RWPE1 (cell line): ENCODE measurements around the gene CD248.
A peak's percentile ranks its signal among the peaks of the same experiment; 100 is the strongest.

Experiments used
- CTCF ChIA-PET: fragments of 350-600 bp; sonication (Branson Sonifier 250); formaldehyde crosslinking; extraction: SDS; loops from one replicate; lab custom pipeline; 2021; lab: Yijun Ruan, JAX
- POLR2A ChIA-PET: fragments of 400-600 bp; formaldehyde crosslinking; extraction: SDS; loops from one replicate; lab custom pipeline; 2020; ENCODE audit warnings: antibody characterized with exemption; ENCODE audit not compliant: low non-redundant PET; lab: Yijun Ruan, JAX
- DNase-seq: peaks from one replicate; pipeline ENCODE4 v3.0.0; 2012; ENCODE audit warnings: low spot score
- H3K27ac ChIP-seq: fragments of 450-650 bp; 2 replicates; pipeline ENCODE4 v1.5.1; 2017
- CTCF ChIP-seq: fragments of 450-650 bp; conservative IDR thresholded peaks from 2 replicates; pipeline ENCODE4 v1.5.1; 2017; ENCODE audit warnings: low read depth, mild to moderate bottlenecking

CD248 gene

DNA sequence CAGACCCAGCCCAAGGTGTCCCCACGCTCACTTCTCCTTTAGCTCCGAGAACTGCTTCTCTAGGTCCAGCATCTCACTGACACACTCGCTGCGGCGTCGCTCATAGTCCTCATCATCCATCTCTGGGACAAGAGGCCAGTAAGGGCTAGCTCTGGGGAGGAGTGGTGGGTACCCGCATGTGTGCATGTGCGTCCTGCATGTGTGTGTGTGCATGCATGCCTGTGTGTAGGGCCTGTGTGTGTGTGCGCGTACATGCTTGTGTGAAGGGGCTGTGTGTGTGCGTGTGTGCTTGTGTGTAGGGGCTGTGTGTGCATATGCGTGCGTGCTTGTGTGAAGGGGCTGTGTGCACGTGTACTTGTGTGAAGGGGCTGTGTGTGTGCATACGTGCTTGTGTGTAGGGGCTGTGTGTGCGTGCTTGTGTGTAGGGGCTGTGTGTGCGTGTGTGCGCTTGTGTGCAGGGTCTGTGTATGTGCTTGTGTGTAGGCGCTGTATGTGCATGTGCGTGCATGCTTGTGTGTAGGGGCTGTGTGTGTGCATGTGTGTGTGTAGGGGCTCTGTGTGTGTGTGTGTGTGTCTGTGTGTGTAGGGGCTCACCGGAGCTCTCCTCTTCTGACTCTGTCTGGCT is 24.8 kb upstream of the CD248 start:
- POLR2A ChIA-PET = no interaction called here
- peak overlapping the region; percentile 100 for H3K27ac ChIP-seq
- DNase-seq = no peak
- CTCF ChIA-PET = no interaction called here
- no peak for TF ChIP-seq CTCF

DNA sequence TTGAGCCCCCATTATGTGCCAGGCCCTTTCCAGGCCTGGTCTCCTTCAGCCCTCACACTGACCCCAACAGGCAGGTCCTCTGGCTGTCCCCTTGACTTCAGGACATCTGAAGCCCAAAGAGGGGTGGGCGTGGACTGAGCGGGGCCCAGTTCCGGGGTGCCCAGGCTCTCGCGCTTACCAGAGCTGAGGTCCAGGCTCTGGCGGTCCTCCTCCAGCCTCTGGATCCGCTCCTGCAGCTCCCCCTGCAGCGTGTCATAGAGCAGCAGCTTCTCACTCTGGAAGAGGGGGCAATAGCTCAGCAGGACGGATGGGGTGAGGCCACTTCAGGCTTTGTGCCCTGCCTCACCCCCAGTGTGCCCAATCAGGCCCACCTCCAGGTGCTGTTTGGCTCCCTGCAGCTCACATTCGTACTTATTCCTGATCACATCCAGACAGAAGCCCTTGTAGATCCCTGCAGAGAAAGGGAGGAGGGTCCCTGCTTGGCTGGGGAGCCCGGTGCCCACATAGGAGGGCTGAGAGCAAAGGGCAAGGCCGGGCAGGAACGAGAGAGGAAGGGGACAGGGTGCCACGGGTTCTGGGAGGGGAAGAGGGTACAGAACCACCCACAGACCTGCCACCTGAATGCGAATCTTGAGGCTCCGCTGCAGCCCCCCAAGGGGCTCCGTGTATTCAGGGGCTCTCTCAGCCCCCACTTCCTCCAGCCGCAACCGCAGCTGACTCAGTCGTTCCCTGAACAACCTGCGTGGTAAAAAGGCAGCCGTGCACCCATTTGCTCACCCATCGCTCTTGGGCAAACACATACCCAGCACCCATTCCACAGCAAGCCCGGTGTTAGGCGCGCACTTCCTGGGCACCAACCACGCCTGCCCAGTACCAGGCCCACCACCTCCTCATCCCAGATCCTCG is 24.0 kb upstream of the CD248 start:
- POLR2A ChIA-PET = no interaction called here
- peak overlapping the region; percentile 100 for H3K27ac ChIP-seq
- TF ChIP-seq CTCF = no peak
- CTCF ChIA-PET = interaction anchor here (0.6 kb wide), 1 partner anchor 29 kb away, joined by 4 read pairs; no protein-coding TSS in a partner anchor
- DNase-seq = no peak

GRCh38 chr11:66339686-66340483 is 23.0 kb upstream of the CD248 start:
- ChIA-PET CTCF (interaction anchor here (0.5 to 2.7 kb wide), 4 partner anchors 28 to 799 kb away, joined by 3 to 18 read pairs (median 4); no protein-coding TSS in a partner anchor), POLR2A (no interaction called here)
- peak overlapping the region; percentile 100 for H3K27ac ChIP-seq
- TF ChIP-seq CTCF = no peak
- DNase-seq = no peak

DNA sequence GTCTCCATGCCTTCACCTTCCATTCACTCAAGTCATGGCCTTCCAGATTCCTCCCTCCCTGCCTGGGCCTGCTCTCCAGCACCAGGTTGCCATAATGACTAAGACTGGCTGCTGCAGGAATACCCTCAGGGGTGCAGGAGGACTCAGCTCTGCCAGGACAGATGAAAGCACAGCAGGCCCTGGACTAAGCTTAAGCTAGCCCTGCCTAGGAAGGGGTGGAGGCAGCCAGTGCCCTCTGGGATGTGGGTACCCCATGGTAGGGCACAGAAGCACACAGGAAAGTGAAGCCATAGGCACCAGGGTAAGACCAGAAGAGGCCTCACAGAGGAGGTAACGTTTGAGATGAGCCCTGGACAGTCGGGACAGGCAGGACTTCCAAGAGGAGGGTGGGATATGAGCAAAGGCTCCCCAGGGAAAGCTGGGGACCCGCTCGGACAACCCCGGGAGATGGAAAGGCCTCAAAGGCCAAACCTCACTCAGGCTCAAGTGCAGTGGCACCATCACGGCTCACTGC is 22.4 kb upstream of the CD248 start:
- TF ChIP-seq CTCF = no peak
- DNase-seq = peak; percentile 96
- ChIA-PET POLR2A (no interaction called here), CTCF (interaction anchor here (0.5 to 2.7 kb wide), 5 partner anchors 16 to 799 kb away, joined by 3 to 18 read pairs (median 3); no protein-coding TSS in a partner anchor)
- H3K27ac ChIP-seq = peak overlapping the region; percentile 100

DNA sequence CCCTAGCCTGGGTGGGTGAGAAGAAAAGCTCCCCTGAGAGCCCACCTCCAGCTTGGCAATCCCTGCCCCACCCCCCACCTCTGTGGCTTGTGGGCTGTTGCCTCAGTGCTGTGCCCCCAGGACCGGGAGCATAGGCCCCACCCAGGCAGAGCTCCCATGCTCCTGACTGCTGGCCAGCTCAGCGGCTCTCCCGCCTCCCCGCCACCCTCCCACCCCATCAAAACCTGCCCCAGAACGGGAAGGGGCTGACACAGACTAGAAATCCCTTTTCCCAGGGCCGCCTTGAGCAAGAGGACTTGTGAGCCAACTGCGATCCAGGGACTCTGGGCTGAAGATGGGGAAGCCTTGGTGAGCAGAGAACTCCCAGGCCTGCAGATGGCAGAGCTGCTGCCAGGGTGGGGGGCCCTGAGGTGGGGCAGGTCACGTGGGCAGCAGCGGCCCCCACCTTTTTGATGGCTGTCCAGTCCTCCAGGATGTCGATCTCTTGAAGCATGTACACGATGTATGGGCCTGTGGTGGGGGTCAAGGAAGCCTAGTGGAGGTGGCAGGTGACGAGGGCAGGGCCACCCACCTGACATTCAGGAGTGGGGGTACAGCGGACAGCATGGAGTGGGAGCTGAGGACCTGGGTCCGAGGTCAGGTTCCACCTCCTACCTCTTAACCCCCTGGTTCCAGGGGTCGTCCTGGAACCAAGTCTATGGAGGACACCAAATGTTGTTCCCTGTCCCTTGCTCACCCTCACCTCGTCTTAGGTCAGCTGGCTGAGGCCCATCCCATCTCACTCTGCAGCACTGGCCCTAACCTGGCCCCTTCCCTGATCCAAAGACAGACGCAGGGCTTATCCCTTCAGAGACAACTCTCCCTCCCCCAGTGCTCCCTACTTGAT is 21.7 kb upstream of the CD248 start:
- POLR2A ChIA-PET = no interaction called here
- peak overlapping the region; percentile 100 for H3K27ac ChIP-seq

More for the DNA sequence above, 21.7 kb upstream of the CD248 start:
- DNase-seq = no peak
- CTCF ChIA-PET = interaction anchor here (0.6 to 2.7 kb wide), 5 partner anchors 16 to 798 kb away, joined by 3 to 18 read pairs (median 3); no protein-coding TSS in a partner anchor
- TF ChIP-seq CTCF = no peak
